HepG2 (cell line): ENCODE measurements around the gene ALOX5. TPM values are rescaled to one million over a fixed set of nuclear protein-coding genes. Genes with fewer than 3 reads are reported as not detected.

Experiments
- ATAC-seq: fragments of 200-7000 bp; cut with Tn5 transposase; 3 replicates; pipeline ENCODE4 v1.9.1; 2020; ENCODE audit warnings: mild to moderate bottlenecking, moderate library complexity
- BruUV-seq: library from RNA; stranded (reverse); fragments of 400-500 nt; replicated peaks from 2 replicates; lab custom pipeline; 2021; lab: Mats Ljungman, UMichigan
- CTCF ChIA-PET: fragments of 300-600 bp; formaldehyde crosslinking; extraction: SDS; loops from one replicate; lab custom pipeline; 2021; ENCODE audit warnings: low total read pairs, inconsistent platforms, low intra/inter-chr PET ratio; lab: Yijun Ruan, JAX
- POLR2A ChIA-PET: fragments of 350-600 bp; sonication (Branson Sonifier 250); formaldehyde crosslinking; loops from one replicate; lab custom pipeline; 2020; ENCODE audit warnings: antibody characterized with exemption, inconsistent platforms; lab: Yijun Ruan, JAX
- DNase-seq: peaks from one replicate; pipeline ENCODE4 v3.0.0-alpha.2; 2015; ENCODE audit warnings: low spot score
- FAIRE-seq: peaks from 3 replicates; lab custom pipeline; 2011; peaks lifted over from hg19 to GRCh38; lab: Jason Lieb, UNC
- H2AFZ ChIP-seq: one replicate; pipeline ENCODE4 v1.6.1; 2011; ENCODE audit warnings: low read length, inconsistent platforms
- H3K27ac ChIP-seq: fragments of 300-600 bp; 3 replicates; pipeline ENCODE4 v1.8.0; 2011; ENCODE audit warnings: mixed run types, mild to moderate bottlenecking, mixed read lengths, low read length, inconsistent platforms; ENCODE audit not compliant: insufficient read depth; ENCODE audit errors: extremely low read length
- H3K27me3 ChIP-seq, 2 experiments: fragments of 200-600 bp in 1 of 2; 2 replicates in 1 of 2; 3 replicates in 1 of 2; pipeline versions ENCODE4 v1.6.0 to v1.8.0; 2011; ENCODE audit warnings: low read length in 2 of 2, mild to moderate bottlenecking in 2 of 2, moderate library complexity in 2 of 2, inconsistent platforms in 1 of 2; ENCODE audit not compliant: insufficient read depth in 2 of 2, control insufficient read depth in 1 of 2
- H3K36me3 ChIP-seq, 2 experiments: fragments of 200-600 bp in 1 of 2; replicated peaks in 1 of 2; 2 replicates in 1 of 2; 3 replicates in 1 of 2; pipeline versions ENCODE4 v1.5.1 to v1.8.0; 2011; ENCODE audit warnings: low read length in 2 of 2, inconsistent platforms in 1 of 2; ENCODE audit not compliant: insufficient read depth in 2 of 2, control insufficient read depth in 1 of 2
- H3K4me1 ChIP-seq: 2 replicates; pipeline ENCODE4 v1.5.1; 2012; ENCODE audit warnings: low read length, inconsistent platforms; ENCODE audit not compliant: insufficient read depth
- H3K4me2 ChIP-seq: 2 replicates; pipeline ENCODE4 v1.6.0; 2011; ENCODE audit warnings: low read depth, low read length, inconsistent platforms
- H3K4me3 ChIP-seq, 3 experiments: fragments of 200-600 bp in 1 of 3; sonication (generic), shearing (Covaris generic) in 1 of 3; replicated peaks in 1 of 3; 2 replicates each; pipeline ENCODE4 v1.5.1; 2011 to 2016; ENCODE audit warnings: low read length in 3 of 3, inconsistent platforms in 2 of 3, low read depth in 2 of 3, mild to moderate bottlenecking in 2 of 3, control low read depth in 1 of 3, mixed read lengths in 1 of 3; ENCODE audit not compliant: insufficient read depth in 1 of 3
- H3K79me2 ChIP-seq: one replicate; pipeline ENCODE4 v1.6.1; 2011; ENCODE audit warnings: low read length, inconsistent platforms; ENCODE audit not compliant: insufficient read depth
- H3K9ac ChIP-seq: 2 replicates; pipeline ENCODE4 v1.6.0; 2011; ENCODE audit warnings: mild to moderate bottlenecking, low read depth, low read length, inconsistent platforms; ENCODE audit not compliant: insufficient read depth
- H3K9me3 ChIP-seq: 2 replicates; pipeline ENCODE4 v1.5.1; 2012; ENCODE audit warnings: mild to moderate bottlenecking, low read length
- H4K20me1 ChIP-seq: 2 replicates; pipeline ENCODE4 v1.6.0; 2011; ENCODE audit warnings: inconsistent platforms, mild to moderate bottlenecking, low read length, moderate library complexity; ENCODE audit not compliant: insufficient read depth
- EHMT2 ChIP-seq: fragments of 200-600 bp; sonication (generic); IDR thresholded peaks from 2 replicates; pipeline ENCODE4 v1.7.0; 2017; ENCODE audit warnings: antibody characterized with exemption, low read depth, low read length, borderline replicate concordance
- GABPB1 ChIP-seq: IDR thresholded peaks from 2 replicates; pipeline ENCODE4 v1.6.1; 2016; ENCODE audit warnings: mild to moderate bottlenecking, missing genetic modification reagents, moderate library complexity, missing compliant biosample characterization
- HNF4A ChIP-seq: sonication (generic); formaldehyde crosslinking; IDR thresholded peaks from 2 replicates; pipeline ENCODE4 v1.4.0; 2020; ENCODE audit warnings: missing genetic modification reagents
- KDM4B ChIP-seq: sonication (generic); formaldehyde crosslinking; IDR thresholded peaks from 2 replicates; pipeline ENCODE4 v1.4.0; 2020; ENCODE audit warnings: missing genetic modification reagents
- PAF1 ChIP-seq: IDR thresholded peaks from 2 replicates; pipeline ENCODE4 v1.6.1; 2016; ENCODE audit warnings: missing genetic modification reagents, missing compliant biosample characterization
- SOX6 ChIP-seq, 2 experiments: fragments of 450-650 bp in 1 of 2; sonication (generic) in 1 of 2; formaldehyde crosslinking in 1 of 2; IDR thresholded peaks; 2 replicates each; pipeline versions ENCODE4 v1.4.0 to v1.6.1; 2017 to 2020; ENCODE audit warnings: antibody characterized with exemption in 1 of 2, mild to moderate bottlenecking in 1 of 2, missing genetic modification reagents in 1 of 2
- ZBTB21 ChIP-seq: sonication (generic); formaldehyde crosslinking; IDR thresholded peaks from 2 replicates; pipeline ENCODE4 v1.4.0; 2020; ENCODE audit warnings: missing genetic modification reagents
- ZBTB38 ChIP-seq: sonication (generic); formaldehyde crosslinking; IDR thresholded peaks from 2 replicates; pipeline ENCODE4 v1.5.1; 2020; ENCODE audit warnings: mild to moderate bottlenecking, missing genetic modification reagents
- ZFP36L2 ChIP-seq: sonication (generic); formaldehyde crosslinking; IDR thresholded peaks from 2 replicates; pipeline ENCODE4 v1.4.0; 2020; ENCODE audit warnings: missing genetic modification reagents
- ZNF124 ChIP-seq: sonication (generic); formaldehyde crosslinking; IDR thresholded peaks from 2 replicates; pipeline ENCODE4 v1.4.0; 2020; ENCODE audit warnings: missing genetic modification reagents
- ZNF138 ChIP-seq: sonication (generic); formaldehyde crosslinking; IDR thresholded peaks from 2 replicates; pipeline ENCODE4 v1.5.0; 2020; ENCODE audit warnings: mild to moderate bottlenecking, low read depth, missing genetic modification reagents
- ZNF496 ChIP-seq: sonication (generic); formaldehyde crosslinking; IDR thresholded peaks from 2 replicates; pipeline ENCODE4 v1.8.1; 2023; ENCODE audit warnings: mild to moderate bottlenecking, moderate library complexity, missing genetic modification reagents; ENCODE audit not compliant: insufficient replicate concordance
- ZNF510 ChIP-seq: sonication (generic); formaldehyde crosslinking; IDR thresholded peaks from 2 replicates; pipeline ENCODE4 v1.4.0; 2020; ENCODE audit warnings: low read depth, mild to moderate bottlenecking, missing genetic modification reagents
- ZNF558 ChIP-seq: sonication (generic); formaldehyde crosslinking; IDR thresholded peaks from 2 replicates; pipeline ENCODE4 v1.9.0; 2022; ENCODE audit warnings: mild to moderate bottlenecking, missing genetic modification reagents, borderline replicate concordance
- ZNF569 ChIP-seq: sonication (generic); formaldehyde crosslinking; IDR thresholded peaks from 2 replicates; pipeline ENCODE4 v1.5.0; 2020; ENCODE audit warnings: mild to moderate bottlenecking, missing genetic modification reagents, moderate library complexity, borderline replicate concordance
- ZNF766 ChIP-seq: sonication (generic); formaldehyde crosslinking; IDR thresholded peaks from 2 replicates; pipeline ENCODE4 v1.5.0; 2020; ENCODE audit warnings: missing genetic modification reagents, borderline replicate concordance
- ZSCAN12 ChIP-seq: sonication (generic); formaldehyde crosslinking; IDR thresholded peaks from 2 replicates; pipeline ENCODE4 v1.9.0; 2021; ENCODE audit warnings: mild to moderate bottlenecking, missing genetic modification reagents
- WGBS: methylation state at CpG from one replicate; pipeline ENCODE4 v1.1.6; 2017; ENCODE audit warnings: low lambda C conversion rate; 5-methylcytosine and 5-hydroxymethylcytosine counted together
- in situ Hi-C: cut with HindIII; loops from 2 replicates; pipeline ENCODE4 v1.10.0; 2017; ENCODE audit warnings: low pct_unique_long_range_greater_than_20kb; ENCODE audit not compliant: extremely low pct_ligation_motif_present
- intact Hi-C: fragments of 100-400 bp; cut with micrococcal nuclease; formaldehyde crosslinking; loops from one replicate; pipeline ENCODE4 v1.10.0; 2022; ENCODE audit not compliant: unreplicated experiment
- polyA plus RNA-seq, 8 experiments: library from polyadenylated mRNA; depleted of rRNA in 3 of 8; stranded (reverse) in 7 of 8; unstranded in 1 of 8; fragments of >200 nt; fragmentation: Illumina TruSeq in 4 of 8; extraction: Trizol in 4 of 8; gene quantifications; 2 replicates each; pipeline versions ENCODE4 v1.2.1 to v1.2.3, GENCODE V29; 2011 to 2016; ENCODE audit warnings: low read depth in 4 of 8, missing spikeins in 1 of 8, mixed read lengths in 1 of 8; ENCODE audit not compliant: insufficient read depth in 1 of 8
- total RNA-seq, 5 experiments: library from RNA; depleted of rRNA; stranded (reverse); fragments of >200 nt; fragmentation: Illumina TruSeq; extraction: Trizol; gene quantifications; 2 replicates each; pipeline ENCODE4 v1.2.3, GENCODE V29; 2016; ENCODE audit warnings: low read depth in 1 of 5

ALOX5 gene
- total and polyA plus RNA-seq, 2 of the 13 experiments (the other 11 are each of a cell fraction or from before 2014, with no cell fraction given): 0.04 TPM; not detected in 1

DNA sequence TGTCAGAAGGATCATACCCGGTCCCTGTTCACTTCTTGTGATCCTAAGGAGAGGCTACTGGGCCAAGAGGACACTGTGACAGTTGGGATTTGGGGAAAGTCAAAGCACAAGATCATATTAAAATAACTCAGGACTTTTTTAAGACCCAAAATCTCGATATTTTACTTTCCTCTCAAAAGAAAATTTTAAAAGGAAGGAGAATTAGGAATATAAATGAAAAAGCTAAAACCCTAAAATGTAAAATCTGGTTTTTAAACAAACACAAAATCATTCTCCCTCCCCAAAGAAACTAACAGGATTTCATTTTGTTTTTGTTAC, 36.4 kb downstream of the ALOX5 start:
- no peak for ATAC-seq
- no TSS peak for BruUV-seq
- H3K9ac ChIP-seq: no peak overlapping the region
- H3K27me3 ChIP-seq: no peaks in the 10 kb centered on the region; a peak in 1 of 5 replicates
- H2AFZ ChIP-seq: no peak overlapping the region
- H3K9me3 ChIP-seq: no peaks in the 10 kb centered on the region
- DNase-seq: no peak
- CTCF ChIA-PET: no interaction called here
- intact Hi-C loops (no loop called here), in situ Hi-C loops (no loop called here)
- no peaks in the 10 kb centered on the region for H3K4me1 ChIP-seq
- no peaks in the 10 kb centered on the region for H3K79me2 ChIP-seq
- no peak for FAIRE-seq
- no peak overlapping the region for H3K27ac ChIP-seq
- WGBS: 3% methylated on average over 2 of the region's 2 CpGs
- TF ChIP-seq SOX6 (IDR thresholded peaks at IDR 0.05) (no peak), SOX6 (CRISPR knock-in tag; IDR thresholded peaks at IDR 0.05) (no peak), ZSCAN12 (CRISPR knock-in tag) (no peak), HNF4A (no peak), PAF1 (no peak), ZNF766 (no peak), KDM4B (CRISPR knock-in tag) (no peak), GABPB1 (CRISPR knock-in tag) (no peak), ZBTB21 (CRISPR knock-in tag) (no peak), EHMT2 (no peak), ZNF558 (CRISPR knock-in tag) (no peak), ZNF496 (CRISPR knock-in tag) (no peak), ZNF569 (CRISPR knock-in tag) (no peak), ZFP36L2 (CRISPR knock-in tag) (no peak), ZNF138 (CRISPR knock-in tag) (no peak), ZBTB38 (CRISPR knock-in tag) (no peak), ZNF510 (CRISPR knock-in tag) (no peak), ZNF124 (CRISPR knock-in tag) (no peak)
- POLR2A ChIA-PET: no interaction called here
- no peaks in the 10 kb centered on the region for H4K20me1 ChIP-seq
- H3K4me3 ChIP-seq: no peak overlapping the region
- H3K36me3 ChIP-seq: no peaks in the 10 kb centered on the region
- H3K4me2 ChIP-seq: no peak overlapping the region
